ENCODE measurements around the gene ATP1B3. TPM values are rescaled to one million over a fixed set of nuclear protein-coding genes. Genes with fewer than 3 reads are reported as not detected.

ATP1B3 gene
- total and polyA plus RNA-seq, 9 of the 15 experiments (the other 6 are each of a cell fraction or from before 2014, with no cell fraction given) = 48.3 to 202 (median 123) TPM

GRCh38 chr3:141952611-141953010 is 76.2 kb downstream of the ATP1B3 start (continued):
- no peak for TF ChIP-seq RAD21 (CRISPR knock-in tag; conservative IDR thresholded peaks at IDR 0.05 in 1 of 2, IDR thresholded peaks at IDR 0.05 in 1 of 2)
- no peak for TF ChIP-seq TRIM24 (IDR thresholded peaks at IDR 0.05)
- no peak for TF ChIP-seq JUNB (CRISPR knock-in tag; conservative IDR thresholded peaks at IDR 0.05)
- no peak for TF ChIP-seq ZNF407 (IDR thresholded peaks at IDR 0.05; ENCODE audit: low read depth)
- TF ChIP-seq ZNF584 (CRISPR knock-in tag; IDR thresholded peaks at IDR 0.05; ENCODE audit: low read depth) = no peak
- TF ChIP-seq PRDM10 (IDR thresholded peaks at IDR 0.05; ENCODE audit: partially characterized antibody) = no peak
- TF ChIP-seq FOXJ2 (tag; IDR thresholded peaks at IDR 0.05) = no peak
- TF ChIP-seq CREB5 (CRISPR knock-in tag; IDR thresholded peaks at IDR 0.05) = no peak
